Cardiac muscle cell (in vitro differentiated cells and primary cell): Measurements from ENCODE around the gene USP9X. TPM values are rescaled to one million over a fixed set of nuclear protein-coding genes. Genes with fewer than 3 reads are reported as not detected.

Experiments used
- DNase-seq, 2 donors: peaks; one replicate each; pipeline versions ENCODE4 v3.0.0 to v3.0.0-alpha.2; 2010 to 2017; ENCODE audit warnings: low read depth in 1 of 2, low spot score in 1 of 2
- H3K27ac ChIP-seq: fragments of 200-600 bp; sonication (generic); 2 replicates; pipeline ENCODE4 v1.5.1; 2016
- H3K27me3 ChIP-seq: fragments of 200-600 bp; sonication (generic); 2 replicates; pipeline ENCODE4 v1.6.0; 2016; ENCODE audit warnings: control low read depth
- H3K36me3 ChIP-seq: fragments of 200-600 bp; sonication (generic); 2 replicates; pipeline ENCODE4 v1.5.1; 2016; ENCODE audit warnings: control low read depth
- H3K4me1 ChIP-seq: fragments of 200-600 bp; sonication (generic); 2 replicates; pipeline ENCODE4 v1.8.1; 2017; ENCODE audit warnings: low read depth, mild to moderate bottlenecking, mixed run types
- H3K4me3 ChIP-seq: fragments of 200-600 bp; sonication (generic); 2 replicates; pipeline ENCODE4 v1.5.1; 2016; ENCODE audit warnings: mild to moderate bottlenecking
- H3K9me3 ChIP-seq: fragments of 200-600 bp; sonication (generic); 2 replicates; pipeline ENCODE4 v1.5.1; 2017; ENCODE audit warnings: low read depth, mild to moderate bottlenecking, control low read depth
- CTCF ChIP-seq: IDR thresholded peaks from 2 replicates; pipeline ENCODE4 v1.5.1; 2012; ENCODE audit warnings: low read depth, mild to moderate bottlenecking, low read length
- polyA plus RNA-seq: library from polyadenylated mRNA; unstranded; fragments of >200 nt; fragmentation: Nextera tagmentation; extraction: Ambion mirVana; gene quantifications from 2 replicates; pipeline ENCODE4 v1.2.1, GENCODE V29; 2016
- total RNA-seq: library from RNA; depleted of rRNA; stranded (reverse); fragments of >200 nt; gene quantifications from 2 replicates; pipeline ENCODE4 v1.2.3, GENCODE V29; 2016

USP9X gene
- total and polyA plus RNA-seq, 2 experiments from 2014 or later, result 43.1 to 95.6 TPM

GRCh38 chrX:41257801-41258200 lies 172.6 kb downstream of the USP9X start:
- TF ChIP-seq CTCF, result no peak
- H3K36me3 ChIP-seq, result no peaks in the 10 kb centered on the region
- H3K27me3 ChIP-seq, result peaks cover 8% of the 10 kb centered on the region
- DNase-seq, result no peak
- no peak overlapping the region for H3K4me3 ChIP-seq
- no peak overlapping the region for H3K27ac ChIP-seq
- no peaks in the 10 kb centered on the region for H3K9me3 ChIP-seq
- no peaks in the 10 kb centered on the region for H3K4me1 ChIP-seq

GRCh38 chrX:41258226-41258625 lies 173.0 kb downstream of the USP9X start:
- no peak for DNase-seq
- H3K9me3 ChIP-seq, result no peaks in the 10 kb centered on the region
- no peak overlapping the region for H3K4me3 ChIP-seq
- peaks cover 4% of the 10 kb centered on the region for H3K27me3 ChIP-seq
- H3K27ac ChIP-seq, result no peak overlapping the region
- H3K36me3 ChIP-seq, result no peaks in the 10 kb centered on the region
- H3K4me1 ChIP-seq, result no peaks in the 10 kb centered on the region
- TF ChIP-seq CTCF, result no peak

- peak in 1 of 2 donors; percentile 37 for DNase-seq
Measured at GRCh38 chrX:41258871-41259270, 173.6 kb downstream of the USP9X start.

GRCh38 chrX:41259516-41259915 lies 174.3 kb downstream of the USP9X start:
- H3K27me3 ChIP-seq, result no peaks in the 10 kb centered on the region
- no peak overlapping the region for H3K27ac ChIP-seq
- H3K36me3 ChIP-seq, result no peaks in the 10 kb centered on the region
- no peak for TF ChIP-seq CTCF
- DNase-seq, result no peak
- no peak overlapping the region for H3K4me3 ChIP-seq
- no peaks in the 10 kb centered on the region for H3K9me3 ChIP-seq
- no peaks in the 10 kb centered on the region for H3K4me1 ChIP-seq

More at GRCh38 chrX:41258871-41259270, 173.6 kb downstream of the USP9X start:
- TF ChIP-seq CTCF, result no peak
- Histone ChIP-seq H3K9me3 (no peaks in the 10 kb centered on the region), H3K4me1 (no peaks in the 10 kb centered on the region), H3K27me3 (no peaks in the 10 kb centered on the region), H3K36me3 (no peaks in the 10 kb centered on the region), H3K27ac (no peak overlapping the region), H3K4me3 (no peak overlapping the region)

GRCh38 chrX:41265615-41266014 lies 180.4 kb downstream of the USP9X start:
- no peak overlapping the region for H3K27ac ChIP-seq
- H3K4me1 ChIP-seq, result no peaks in the 10 kb centered on the region
- no peaks in the 10 kb centered on the region for H3K36me3 ChIP-seq
- H3K27me3 ChIP-seq, result no peaks in the 10 kb centered on the region
- H3K4me3 ChIP-seq, result no peak overlapping the region
- DNase-seq, result peak in 1 of 2 donors; percentile 29
- H3K9me3 ChIP-seq, result no peaks in the 10 kb centered on the region
- no peak for TF ChIP-seq CTCF

GRCh38 chrX:41273638-41274037 lies 188.4 kb downstream of the USP9X start:
- no peak for TF ChIP-seq CTCF
- Histone ChIP-seq H3K4me1 (no peaks in the 10 kb centered on the region), H3K9me3 (no peaks in the 10 kb centered on the region), H3K27me3 (no peaks in the 10 kb centered on the region), H3K27ac (no peak overlapping the region), H3K4me3 (no peak overlapping the region), H3K36me3 (no peaks in the 10 kb centered on the region)
- peak in 1 of 2 donors; percentile 19 for DNase-seq
